HepG2 (cell line): ENCODE data around the gene EPHA2. TPM values are rescaled to one million over a fixed set of nuclear protein-coding genes. Genes with fewer than 3 reads are reported as not detected.
A peak's percentile ranks its signal among the peaks of the same experiment; 100 is the strongest.

Source experiments
- ARID5B ChIP-seq: IDR thresholded peaks from 2 replicates; pipeline ENCODE4 v1.4.0; 2020; ENCODE audit warnings: mild to moderate bottlenecking, missing genetic modification reagents
- FOXK1 ChIP-seq: sonication (generic); formaldehyde crosslinking; IDR thresholded peaks from 2 replicates; pipeline ENCODE4 v1.4.0; 2020; ENCODE audit warnings: low read depth, missing genetic modification reagents, borderline replicate concordance
- HOXD1 ChIP-seq: sonication (generic); formaldehyde crosslinking; IDR thresholded peaks from 2 replicates; pipeline ENCODE4 v1.5.0; 2020; ENCODE audit warnings: missing genetic modification reagents
- MIER3 ChIP-seq: IDR thresholded peaks from 2 replicates; pipeline ENCODE4 v1.6.1; 2016; ENCODE audit warnings: missing compliant biosample characterization, borderline replicate concordance
- PRDM10 ChIP-seq: sonication (generic); formaldehyde crosslinking; IDR thresholded peaks from 2 replicates; pipeline ENCODE4 v1.4.0; 2020; ENCODE audit warnings: low read depth, missing genetic modification reagents
- RNF219 ChIP-seq: sonication (generic); formaldehyde crosslinking; IDR thresholded peaks from 2 replicates; pipeline ENCODE4 v1.5.0; 2020; ENCODE audit warnings: mild to moderate bottlenecking, missing genetic modification reagents
- SRSF9 ChIP-seq: fragments of 200-400 bp; formaldehyde crosslinking; IDR thresholded peaks from 2 replicates; pipeline ENCODE4 v1.6.1; 2018; ENCODE audit warnings: borderline replicate concordance, mild to moderate bottlenecking, low read depth, low read length; ENCODE audit not compliant: insufficient read depth, poor library complexity, severe bottlenecking
- ZNF572 ChIP-seq: sonication (generic); formaldehyde crosslinking; IDR thresholded peaks from 2 replicates; pipeline ENCODE4 v1.5.1; 2020; ENCODE audit warnings: mild to moderate bottlenecking, missing genetic modification reagents
- ZNF704 ChIP-seq: sonication (generic); formaldehyde crosslinking; IDR thresholded peaks from 2 replicates; pipeline ENCODE4 v1.8.1; 2023; ENCODE audit warnings: mild to moderate bottlenecking, inconsistent platforms, moderate library complexity, missing genetic modification reagents, borderline replicate concordance
- ZNF790 ChIP-seq: sonication (generic); formaldehyde crosslinking; IDR thresholded peaks from 2 replicates; pipeline ENCODE4 v1.8.0; 2022; ENCODE audit warnings: missing genetic modification reagents, mild to moderate bottlenecking, borderline replicate concordance
- polyA plus RNA-seq, 8 experiments: library from polyadenylated mRNA; depleted of rRNA in 3 of 8; stranded (reverse) in 7 of 8; unstranded in 1 of 8; fragments of >200 nt; fragmentation: Illumina TruSeq in 4 of 8; extraction: Trizol in 4 of 8; gene quantifications; 2 replicates each; pipeline versions ENCODE4 v1.2.1 to v1.2.3, GENCODE V29; 2011 to 2016; ENCODE audit warnings: low read depth in 4 of 8, missing spikeins in 1 of 8, mixed read lengths in 1 of 8; ENCODE audit not compliant: insufficient read depth in 1 of 8
- total RNA-seq, 5 experiments: library from RNA; depleted of rRNA; stranded (reverse); fragments of >200 nt; fragmentation: Illumina TruSeq; extraction: Trizol; gene quantifications; 2 replicates each; pipeline ENCODE4 v1.2.3, GENCODE V29; 2016; ENCODE audit warnings: low read depth in 1 of 5

The EPHA2 gene
- total and polyA plus RNA-seq, 2 of the 13 experiments (the other 11 are each of a cell fraction or from before 2014, with no cell fraction given) = 33.6 to 53.6 TPM

GRCh38 chr1:16155537-16156410, at the start of gene EPHA2 (continued):
- TF ChIP-seq ARID5B (CRISPR knock-in tag) (peak; percentile 56; the same call in 1 of the 2 replicates), HOXD1 (CRISPR knock-in tag) (no peak; the same call in 1 of the 2 replicates), SRSF9 (no peak), FOXK1 (CRISPR knock-in tag) (peak; percentile 35; the same call in 1 of the 2 replicates), ZNF572 (CRISPR knock-in tag) (no peak), RNF219 (CRISPR knock-in tag) (no peak), ZNF704 (CRISPR knock-in tag) (no peak), PRDM10 (CRISPR knock-in tag) (no peak), ZNF790 (peak; percentile 72; the same call in 1 of the 2 replicates), MIER3 (no peak; the same call in 1 of the 2 replicates)
